A549 (cell line): ENCODE measurements around the gene BAK1. TPM values are rescaled to one million over a fixed set of nuclear protein-coding genes. Genes with fewer than 3 reads are reported as not detected.

Experiments used
- ATAC-seq, 2 experiments: fragments of 200-7000 bp in 1 of 2; fragments of >200 bp in 1 of 2; cut with Nextera tagmentation in 1 of 2; cut with Tn5 transposase in 1 of 2; 3 replicates each; pipeline versions ENCODE4 v1.8.0 to v1.9.1; 2018 to 2020; ENCODE audit warnings: mild to moderate bottlenecking in 1 of 2, moderate library complexity in 1 of 2
- CTCF ChIA-PET: fragments of 300-600 bp; sonication (Branson Sonifier 250); formaldehyde crosslinking; extraction: SDS; loops from one replicate; lab custom pipeline; 2021; ENCODE audit warnings: antibody characterized with exemption, inconsistent platforms; lab: Yijun Ruan, JAX
- POLR2A ChIA-PET: fragments of 350-600 bp; formaldehyde crosslinking; extraction: SDS; loops from one replicate; lab custom pipeline; 2021; ENCODE audit warnings: antibody characterized with exemption, inconsistent platforms; lab: Yijun Ruan, JAX
- DNase-seq, 2 experiments: peaks; one replicate each; pipeline versions ENCODE4 v3.0.0 to v3.0.0-alpha.2; 2011 to 2016; ENCODE audit warnings: low read depth in 1 of 2, low spot score in 1 of 2
- FAIRE-seq: peaks from 2 replicates; lab custom pipeline; 2011; peaks lifted over from hg19 to GRCh38; lab: Jason Lieb, UNC
- H3K27ac ChIP-seq, 2 experiments: fragments of >200 bp; sonication (Bioruptor Twin); formaldehyde crosslinking; 3 replicates each; pipeline ENCODE4 v1.5.1; 2016 to 2017
- H3K4me1 ChIP-seq: fragments of >200 bp; sonication (Bioruptor Twin); formaldehyde crosslinking; 3 replicates; pipeline ENCODE4 v1.6.1; 2016
- H3K4me2 ChIP-seq: fragments of >200 bp; sonication (Bioruptor Twin); formaldehyde crosslinking; 3 replicates; pipeline ENCODE4 v1.6.1; 2016
- H3K4me3 ChIP-seq: fragments of >200 bp; sonication (Bioruptor Twin); formaldehyde crosslinking; 3 replicates; pipeline ENCODE4 v1.5.1; 2016
- H3K9me3 ChIP-seq: fragments of >200 bp; sonication (Bioruptor Twin); formaldehyde crosslinking; 3 replicates; pipeline ENCODE4 v1.6.1; 2016
- CBX8 ChIP-seq: fragments of 200-600 bp; sonication (generic); IDR thresholded peaks from 2 replicates; pipeline ENCODE4 v1.6.1; 2016
- EHF ChIP-seq: fragments of 250-450 bp; sonication (Bioruptor Pico); IDR thresholded peaks from 2 replicates; pipeline ENCODE4 v1.5.0; 2020; ENCODE audit warnings: mild to moderate bottlenecking
- EHMT2 ChIP-seq: fragments of 200-600 bp; sonication (generic); IDR thresholded peaks from 2 replicates; pipeline ENCODE4 v1.6.1; 2016; ENCODE audit warnings: antibody characterized with exemption, low read depth, mild to moderate bottlenecking, moderate library complexity
- ESRRA ChIP-seq: fragments of 150-350 bp; IDR thresholded peaks from 2 replicates; pipeline ENCODE4 v1.6.1; 2014; ENCODE audit warnings: mild to moderate bottlenecking, low read length, borderline replicate concordance
- JUN ChIP-seq, 2 experiments: fragments of >200 bp; sonication (Bioruptor Twin); formaldehyde crosslinking; IDR thresholded peaks; 2 replicates in 1 of 2; 3 replicates in 1 of 2; pipeline ENCODE4 v1.6.1; 2016 to 2017
- KDM1A ChIP-seq: fragments of 200-600 bp; sonication (generic); IDR thresholded peaks from 2 replicates; pipeline ENCODE4 v1.6.1; 2016; ENCODE audit warnings: low read depth, mild to moderate bottlenecking
- KDM5A ChIP-seq: fragments of 200-600 bp; sonication (generic); IDR thresholded peaks from 2 replicates; pipeline ENCODE4 v1.6.1; 2016; ENCODE audit warnings: antibody characterized with exemption, mild to moderate bottlenecking
- MAX ChIP-seq: IDR thresholded peaks from 2 replicates; pipeline ENCODE4 v1.6.1; 2012
- MAZ ChIP-seq: fragments of 150-350 bp; IDR thresholded peaks from 2 replicates; pipeline ENCODE4 v1.6.1; 2014; ENCODE audit warnings: antibody characterized with exemption, low read depth, low read length, borderline replicate concordance
- NPAS2 ChIP-seq: fragments of 250-450 bp; sonication (Bioruptor Pico); IDR thresholded peaks from 2 replicates; pipeline ENCODE4 v1.8.0; 2022; ENCODE audit warnings: mild to moderate bottlenecking, moderate library complexity, borderline replicate concordance
- PHF8 ChIP-seq: fragments of 200-600 bp; sonication (generic); IDR thresholded peaks from 2 replicates; pipeline ENCODE4 v1.6.1; 2016; ENCODE audit warnings: low read depth, mild to moderate bottlenecking, antibody characterized with exemption, moderate library complexity, borderline replicate concordance
- POLR2A ChIP-seq: IDR thresholded peaks from 2 replicates; pipeline ENCODE4 v1.6.1; 2012; ENCODE audit warnings: mild to moderate bottlenecking, low read length
- SMC3 ChIP-seq: fragments of >200 bp; sonication (Bioruptor Twin); formaldehyde crosslinking; IDR thresholded peaks from 3 replicates; pipeline ENCODE4 v1.6.1; 2018; ENCODE audit warnings: inconsistent platforms
- ZFP36 ChIP-seq: fragments of 450-650 bp; IDR thresholded peaks from 2 replicates; pipeline ENCODE4 v1.6.1; 2014; ENCODE audit warnings: borderline replicate concordance; ENCODE audit not compliant: partially characterized antibody
- ZNF302 ChIP-seq: fragments of 250-450 bp; sonication (Bioruptor Pico); IDR thresholded peaks from 2 replicates; pipeline ENCODE4 v1.9.0; 2021; ENCODE audit warnings: inconsistent platforms, mild to moderate bottlenecking, moderate library complexity
- ZSCAN20 ChIP-seq: fragments of 250-450 bp; sonication (Bioruptor Pico); IDR thresholded peaks from 2 replicates; pipeline ENCODE4 v1.8.0; 2022; ENCODE audit warnings: mild to moderate bottlenecking, moderate library complexity
- WGBS: methylation state at CpG from one replicate; pipeline ENCODE4 v1.1.6; 2017; ENCODE audit errors: missing lambda C conversion rate; 5-methylcytosine and 5-hydroxymethylcytosine counted together
- polyA plus RNA-seq, 4 experiments: library from polyadenylated mRNA; depleted of rRNA in 3 of 4; stranded (reverse); fragments of >200 nt; fragmentation: RNase III in 1 of 4; extraction: RNeasy Plus Mini Kit Qiagen cat#74134 plus additional on column Dnase treatment in 1 of 4; gene quantifications; 2 replicates in 3 of 4; 3 replicates in 1 of 4; pipeline ENCODE4 v1.2.3, GENCODE V29; 2011 to 2017
- TF ChIP-seq, protein P1 (sequence below): IDR thresholded peaks from 2 replicates; pipeline ENCODE4 v1.6.1; 2012; ENCODE audit warnings: low read depth, borderline replicate concordance
- TF ChIP-seq, protein P2 (sequence below): fragments of 450-650 bp; IDR thresholded peaks from 2 replicates; pipeline ENCODE4 v1.6.1; 2014; ENCODE audit warnings: antibody characterized with exemption
- TF ChIP-seq, protein P3 (sequence below): fragments of >200 bp; sonication (Bioruptor Twin); formaldehyde crosslinking; IDR thresholded peaks from 2 replicates; pipeline ENCODE4 v1.6.1; 2016
- TF ChIP-seq, protein P4 (sequence below): fragments of >200 bp; sonication (Bioruptor Twin); formaldehyde crosslinking; IDR thresholded peaks from 3 replicates; pipeline ENCODE4 v1.5.1; 2016

Gene BAK1
- polyA plus RNA-seq, 2 of the 4 experiments (the other 2 are of a cell fraction), result 11.9 to 19.0 TPM

DNA sequence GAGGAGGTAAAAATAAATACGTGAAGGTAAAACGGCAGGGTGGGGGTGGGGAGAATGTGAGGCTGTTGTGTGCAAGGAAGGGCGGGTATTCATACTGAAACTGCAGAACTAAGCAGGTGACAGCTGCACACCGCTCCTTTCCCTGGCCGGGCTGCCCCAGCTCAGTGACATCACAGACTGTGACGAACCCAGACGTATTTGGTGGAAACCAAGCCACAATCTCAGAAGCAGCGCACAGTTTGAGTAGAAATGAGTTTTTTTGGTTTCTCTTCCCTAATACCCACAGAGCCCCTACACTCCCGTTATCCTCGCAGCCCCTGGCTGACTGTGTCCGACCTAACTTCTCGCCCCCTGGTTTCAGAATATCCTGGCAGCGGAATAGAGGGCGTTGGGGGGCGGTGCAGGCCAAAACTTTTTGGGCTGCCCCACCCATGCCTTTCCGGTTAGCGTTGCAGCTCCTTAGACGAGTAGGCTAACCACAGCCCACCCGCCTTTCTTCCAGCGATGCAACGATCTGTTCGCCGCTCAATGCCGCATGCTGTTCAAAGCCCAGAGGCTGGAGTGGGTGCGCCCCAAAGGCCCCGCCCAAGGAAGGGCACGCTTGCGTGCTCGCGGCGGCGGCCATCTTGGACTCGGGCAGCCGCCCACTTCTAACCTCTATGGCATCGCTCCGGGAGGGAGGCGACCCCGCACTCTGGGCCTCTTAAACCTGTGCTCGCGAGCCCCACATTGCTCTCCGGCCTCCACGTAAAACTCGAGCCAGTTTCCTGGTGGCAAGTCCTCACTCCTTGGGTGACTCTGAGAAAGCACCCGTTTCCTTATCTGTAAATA, 9.1 kb downstream of the BAK1 start:
- H3K4me2 ChIP-seq, result peak overlapping the region; percentile 94
- peak overlapping the region; percentile 74 for H3K4me3 ChIP-seq
- 4% methylated on average over 21 of the region's 44 CpGs for WGBS
- H3K27ac ChIP-seq, result peak overlapping the region; percentile 80 to 84
- ChIA-PET POLR2A (interaction anchor here (0.8 to 1.7 kb wide), 4 partner anchors 9 to 145 kb away, joined by 4 to 5 read pairs (median 5); partner anchors contain the start of genes BAK1 and ZBTB9), CTCF (interaction anchor here (1.4 to 1.8 kb wide), 2 partner anchors 23 to 145 kb away, joined by 3 to 9 read pairs; no protein-coding TSS in a partner anchor)
- DNase-seq (peak; percentile 61 to 74), ATAC-seq (peak; percentile 93 to 98), FAIRE-seq (no peak)
- TF ChIP-seq MAX, result peak; percentile 88
- no peak for TF ChIP-seq KDM1A
- no peak for TF ChIP-seq SMC3
- TF ChIP-seq PHF8, result peak; percentile 57; the same call in 1 of the 2 replicates
- TF ChIP-seq, protein P1, sequence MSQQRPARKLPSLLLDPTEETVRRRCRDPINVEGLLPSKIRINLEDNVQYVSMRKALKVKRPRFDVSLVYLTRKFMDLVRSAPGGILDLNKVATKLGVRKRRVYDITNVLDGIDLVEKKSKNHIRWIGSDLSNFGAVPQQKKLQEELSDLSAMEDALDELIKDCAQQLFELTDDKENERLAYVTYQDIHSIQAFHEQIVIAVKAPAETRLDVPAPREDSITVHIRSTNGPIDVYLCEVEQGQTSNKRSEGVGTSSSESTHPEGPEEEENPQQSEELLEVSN, result peak; percentile 54; the same call in 1 of the 2 replicates
- peak; percentile 66 for TF ChIP-seq POLR2A
- TF ChIP-seq, protein P2, sequence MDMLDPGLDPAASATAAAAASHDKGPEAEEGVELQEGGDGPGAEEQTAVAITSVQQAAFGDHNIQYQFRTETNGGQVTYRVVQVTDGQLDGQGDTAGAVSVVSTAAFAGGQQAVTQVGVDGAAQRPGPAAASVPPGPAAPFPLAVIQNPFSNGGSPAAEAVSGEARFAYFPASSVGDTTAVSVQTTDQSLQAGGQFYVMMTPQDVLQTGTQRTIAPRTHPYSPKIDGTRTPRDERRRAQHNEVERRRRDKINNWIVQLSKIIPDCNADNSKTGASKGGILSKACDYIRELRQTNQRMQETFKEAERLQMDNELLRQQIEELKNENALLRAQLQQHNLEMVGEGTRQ, result no peak
- H3K4me1 ChIP-seq, result peaks cover 5% of the 10 kb centered on the region; the same call in 2 of the 3 replicates
- H3K9me3 ChIP-seq, result no peaks in the 10 kb centered on the region

- FAIRE-seq (no peak), DNase-seq (no peak), ATAC-seq (no peak)
- ChIA-PET CTCF (interaction anchor here (0.6 to 1.8 kb wide), 3 partner anchors 12 to 134 kb away, joined by 4 to 9 read pairs (median 6); partner anchors contain the start of gene BAK1), POLR2A (interaction anchor here (0.6 to 0.7 kb wide), 2 partner anchors 9 to 16 kb away, joined by 4 to 6 read pairs; no protein-coding TSS in a partner anchor)
- TF ChIP-seq KDM5A (no peak), ESRRA (no peak), CBX8 (no peak), JUN (IDR thresholded peaks at IDR 0.05) (no peak), MAZ (no peak)
- TF ChIP-seq, protein P2, result no peak
- TF ChIP-seq, protein P3, sequence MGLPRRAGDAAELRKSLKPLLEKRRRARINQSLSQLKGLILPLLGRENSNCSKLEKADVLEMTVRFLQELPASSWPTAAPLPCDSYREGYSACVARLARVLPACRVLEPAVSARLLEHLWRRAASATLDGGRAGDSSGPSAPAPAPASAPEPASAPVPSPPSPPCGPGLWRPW, result no peak
- no peak overlapping the region for H3K27ac ChIP-seq
- H3K9me3 ChIP-seq, result no peaks in the 10 kb centered on the region
- no peak overlapping the region for H3K4me2 ChIP-seq
- 86% methylated on average over 6 of the region's 6 CpGs for WGBS
- H3K4me3 ChIP-seq, result no peak overlapping the region
- peaks cover 5% of the 10 kb centered on the region; the same call in 2 of the 3 replicates for H3K4me1 ChIP-seq
Measured at GRCh38 chr6:33568826-33569570, 11.1 kb downstream of the BAK1 start.

GRCh38 chr6:33567836-33568235, 12.2 kb downstream of the BAK1 start:
- CTCF ChIA-PET, result interaction anchor here (0.8 kb wide), 1 partner anchor 17 kb away, joined by 3 read pairs; no protein-coding TSS in a partner anchor
- Histone ChIP-seq H3K27ac (no peak overlapping the region), H3K4me2 (no peak overlapping the region), H3K4me1 (peaks cover 5% of the 10 kb centered on the region; the same call in 2 of the 3 replicates)
- TF ChIP-seq NPAS2 (no peak), EHMT2 (no peak), EHF (CRISPR knock-in tag) (no peak), ZNF302 (no peak), PHF8 (no peak), ZSCAN20 (CRISPR knock-in tag) (no peak), ZFP36 (no peak), KDM1A (no peak)
- TF ChIP-seq, protein P4, sequence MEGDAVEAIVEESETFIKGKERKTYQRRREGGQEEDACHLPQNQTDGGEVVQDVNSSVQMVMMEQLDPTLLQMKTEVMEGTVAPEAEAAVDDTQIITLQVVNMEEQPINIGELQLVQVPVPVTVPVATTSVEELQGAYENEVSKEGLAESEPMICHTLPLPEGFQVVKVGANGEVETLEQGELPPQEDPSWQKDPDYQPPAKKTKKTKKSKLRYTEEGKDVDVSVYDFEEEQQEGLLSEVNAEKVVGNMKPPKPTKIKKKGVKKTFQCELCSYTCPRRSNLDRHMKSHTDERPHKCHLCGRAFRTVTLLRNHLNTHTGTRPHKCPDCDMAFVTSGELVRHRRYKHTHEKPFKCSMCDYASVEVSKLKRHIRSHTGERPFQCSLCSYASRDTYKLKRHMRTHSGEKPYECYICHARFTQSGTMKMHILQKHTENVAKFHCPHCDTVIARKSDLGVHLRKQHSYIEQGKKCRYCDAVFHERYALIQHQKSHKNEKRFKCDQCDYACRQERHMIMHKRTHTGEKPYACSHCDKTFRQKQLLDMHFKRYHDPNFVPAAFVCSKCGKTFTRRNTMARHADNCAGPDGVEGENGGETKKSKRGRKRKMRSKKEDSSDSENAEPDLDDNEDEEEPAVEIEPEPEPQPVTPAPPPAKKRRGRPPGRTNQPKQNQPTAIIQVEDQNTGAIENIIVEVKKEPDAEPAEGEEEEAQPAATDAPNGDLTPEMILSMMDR, result no peak
- TF ChIP-seq, protein P1, result no peak
- TF ChIP-seq, all 56 proteins: peak for 0
- DNase-seq (no peak), FAIRE-seq (no peak), ATAC-seq (no peak)
- POLR2A ChIA-PET, result no interaction called here
- WGBS, result 96% methylated on average over 4 of the region's 8 CpGs
- H3K4me3 ChIP-seq, result no peak overlapping the region
- no peaks in the 10 kb centered on the region for H3K9me3 ChIP-seq
